HG03558 (cell line): Measurements from ENCODE around the gene CSRNP2.
"Not testable (repeated sequence)": the region's sequence is repeated elsewhere in the genome, so short reads cannot be mapped to it uniquely, and the experiment has no call there.

ENCODE experiments used
- ATAC-seq: cut with Tn5 transposase; IDR thresholded peaks from one replicate; pipeline ENCODE4 v1.9.1; 2021; ENCODE audit warnings: moderate number of reproducible peaks; ENCODE audit not compliant: unreplicated experiment; ENCODE audit errors: extremely low read depth

The CSRNP2 gene

GRCh38 chr12:51033048-51033447, 50.3 kb downstream of the CSRNP2 start:
- no peak for ATAC-seq

GRCh38 chr12:51028813-51029150, 54.6 kb downstream of the CSRNP2 start:
- no peak for ATAC-seq

GRCh38 chr12:51028126-51028812, 55.1 kb downstream of the CSRNP2 start:
- no peak for ATAC-seq

GRCh38 chr12:51027342-51027835, 56.0 kb downstream of the CSRNP2 start:
- no peak for ATAC-seq

GRCh38 chr12:51025836-51026638, 57.4 kb downstream of the CSRNP2 start, which contains the start of gene SLC11A2:
Gene SLC11A2, minus strand, starts transcription at chr12:51026384. Its CDS starts 15,656 bp downstream, at chr12:51010728.
- ATAC-seq: peak; percentile 75

GRCh38 chr12:51025338-51025835, 58.0 kb downstream of the CSRNP2 start:
- no peak for ATAC-seq

- no peak for ATAC-seq
These were observed 59.6 kb downstream of the CSRNP2 start for GRCh38 chr12:51023625-51024382.

GRCh38 chr12:51021694-51022093, 61.7 kb downstream of the CSRNP2 start:
- ATAC-seq: no peak

GRCh38 chr12:51020448-51021182, 62.8 kb downstream of the CSRNP2 start:
- no peak for ATAC-seq

GRCh38 chr12:51019927-51020326, 63.5 kb downstream of the CSRNP2 start:
- ATAC-seq: no peak

GRCh38 chr12:51018956-51019355, 64.4 kb downstream of the CSRNP2 start:
- no peak for ATAC-seq

GRCh38 chr12:51017452-51017851, 65.9 kb downstream of the CSRNP2 start:
- ATAC-seq: no peak

- not testable (repeated sequence) for ATAC-seq
These were observed 68.9 kb downstream of the CSRNP2 start for GRCh38 chr12:51014467-51014866.

- no peak for ATAC-seq
These were observed 70.0 kb downstream of the CSRNP2 start for GRCh38 chr12:51013441-51013840.

- no peak for ATAC-seq
These were observed 70.7 kb downstream of the CSRNP2 start for GRCh38 chr12:51012570-51013236.

GRCh38 chr12:51011955-51012354, 71.4 kb downstream of the CSRNP2 start:
- ATAC-seq: no peak
